Measurements from ENCODE around the gene TBC1D2.

The TBC1D2 gene

GRCh38 chr9:98247831-98248657 is 7.4 kb downstream of the TBC1D2 start:
- no peak overlapping the region for H2BK15ac ChIP-seq (replicated peaks; ENCODE audit: low read depth)
- no peak for DNase-seq
- H4K5ac ChIP-seq (ENCODE audit: low read length), result no peak overlapping the region
- H3K79me1 ChIP-seq (ENCODE audit: low read length), result peaks cover 19% of the 10 kb centered on the region
- no peak overlapping the region for H4K8ac ChIP-seq (ENCODE audit: low read depth, low read length)
- no peak overlapping the region for H2AK5ac ChIP-seq (ENCODE audit: low read length)
- no peak overlapping the region for H3K18ac ChIP-seq (ENCODE audit: low read length)
- no peak overlapping the region for H2BK120ac ChIP-seq (ENCODE audit: low read depth, low read length)
- H3K9ac ChIP-seq (ENCODE audit: low read length), result no peak overlapping the region
- H3K27ac ChIP-seq (ENCODE audit: low read depth, low read length), result no peak overlapping the region
- H3K4me3 ChIP-seq (ENCODE audit: low read length), result no peak overlapping the region
- no peak overlapping the region for H3K4ac ChIP-seq (ENCODE audit: low read depth, low read length)
- peaks cover 2% of the 10 kb centered on the region for H3K36me3 ChIP-seq (ENCODE audit: control insufficient read depth, insufficient read depth, low read length)
- no peaks in the 10 kb centered on the region for H3K27me3 ChIP-seq (ENCODE audit: insufficient read depth, low read length, poor library complexity)
- peaks cover 24% of the 10 kb centered on the region for H3K79me2 ChIP-seq (ENCODE audit: control insufficient read depth, insufficient read depth, low read length)
- peaks cover 3% of the 10 kb centered on the region for H3K4me1 ChIP-seq (ENCODE audit: control insufficient read depth, low read depth, low read length)
- no peak overlapping the region for H2BK5ac ChIP-seq (ENCODE audit: low read length)
- no peak overlapping the region for H3K56ac ChIP-seq (ENCODE audit: low read length)
- no CpG with 5 or more reads among the region's 8 CpGs for WGBS (ENCODE audit: extremely low coverage, insufficient coverage, low lambda C conversion rate)
- H3K4me2 ChIP-seq (ENCODE audit: low read length), result no peak overlapping the region
- H3K23ac ChIP-seq (ENCODE audit: low read length), result no peak overlapping the region

- H4K5ac ChIP-seq (ENCODE audit: low read length), result no peak overlapping the region
- H2AK5ac ChIP-seq (ENCODE audit: low read length), result no peak overlapping the region
- H3K27me3 ChIP-seq (ENCODE audit: insufficient read depth, low read length, poor library complexity), result no peaks in the 10 kb centered on the region
- H3K18ac ChIP-seq (ENCODE audit: low read length), result no peak overlapping the region
- peaks cover 1% of the 10 kb centered on the region for H3K36me3 ChIP-seq (ENCODE audit: control insufficient read depth, insufficient read depth, low read length)
- H3K9ac ChIP-seq (ENCODE audit: low read length), result no peak overlapping the region
- no peak overlapping the region for H3K4me2 ChIP-seq (ENCODE audit: low read length)
- no peak overlapping the region for H3K4me3 ChIP-seq (ENCODE audit: low read length)
- H3K23ac ChIP-seq (ENCODE audit: low read length), result no peak overlapping the region
- H3K27ac ChIP-seq (ENCODE audit: low read depth, low read length), result no peak overlapping the region
- no peak overlapping the region for H2BK5ac ChIP-seq (ENCODE audit: low read length)
- no peak overlapping the region for H4K8ac ChIP-seq (ENCODE audit: low read depth, low read length)
- no peak for DNase-seq
- no peaks in the 10 kb centered on the region for H3K79me1 ChIP-seq (ENCODE audit: low read length)
- WGBS (ENCODE audit: extremely low coverage, insufficient coverage, low lambda C conversion rate), result no CpG with 5 or more reads among the region's 3 CpGs
- H3K4me1 ChIP-seq (ENCODE audit: control insufficient read depth, low read depth, low read length), result peaks cover 2% of the 10 kb centered on the region
- H3K4ac ChIP-seq (ENCODE audit: low read depth, low read length), result no peak overlapping the region
- H2BK120ac ChIP-seq (ENCODE audit: low read depth, low read length), result no peak overlapping the region
- H3K56ac ChIP-seq (ENCODE audit: low read length), result no peak overlapping the region
- no peak overlapping the region for H2BK15ac ChIP-seq (replicated peaks; ENCODE audit: low read depth)
- H3K79me2 ChIP-seq (ENCODE audit: control insufficient read depth, insufficient read depth, low read length), result peaks cover 2% of the 10 kb centered on the region
Observed at GRCh38 chr9:98242426-98242825, 13.0 kb downstream of the TBC1D2 start.

- H3K4me2 ChIP-seq (ENCODE audit: low read length), result no peak overlapping the region
- WGBS (ENCODE audit: extremely low coverage, insufficient coverage, low lambda C conversion rate), result no CpG with 5 or more reads among the region's 8 CpGs
- no peaks in the 10 kb centered on the region for H3K27me3 ChIP-seq (ENCODE audit: insufficient read depth, low read length, poor library complexity)
- H3K18ac ChIP-seq (ENCODE audit: low read length), result no peak overlapping the region
- H3K4ac ChIP-seq (ENCODE audit: low read depth, low read length), result no peak overlapping the region
- H2BK5ac ChIP-seq (ENCODE audit: low read length), result no peak overlapping the region
- peaks cover 1% of the 10 kb centered on the region for H3K4me1 ChIP-seq (ENCODE audit: control insufficient read depth, low read depth, low read length)
- H2AK5ac ChIP-seq (ENCODE audit: low read length), result no peak overlapping the region
- no peak overlapping the region for H3K56ac ChIP-seq (ENCODE audit: low read length)
- H3K9ac ChIP-seq (ENCODE audit: low read length), result no peak overlapping the region
- no peak overlapping the region for H2BK120ac ChIP-seq (ENCODE audit: low read depth, low read length)
- H3K79me2 ChIP-seq (ENCODE audit: control insufficient read depth, insufficient read depth, low read length), result peaks cover 2% of the 10 kb centered on the region
- H3K23ac ChIP-seq (ENCODE audit: low read length), result no peak overlapping the region
- H4K8ac ChIP-seq (ENCODE audit: low read depth, low read length), result no peak overlapping the region
- H3K79me1 ChIP-seq (ENCODE audit: low read length), result no peaks in the 10 kb centered on the region
- peaks cover 1% of the 10 kb centered on the region for H3K36me3 ChIP-seq (ENCODE audit: control insufficient read depth, insufficient read depth, low read length)
- H4K5ac ChIP-seq (ENCODE audit: low read length), result no peak overlapping the region
- no peak overlapping the region for H2BK15ac ChIP-seq (replicated peaks; ENCODE audit: low read depth)
- no peak overlapping the region for H3K27ac ChIP-seq (ENCODE audit: low read depth, low read length)
- H3K4me3 ChIP-seq (ENCODE audit: low read length), result no peak overlapping the region
- DNase-seq, result peak; percentile 72
Observed at GRCh38 chr9:98241357-98242300, 13.8 kb downstream of the TBC1D2 start.

- Histone ChIP-seq H3K79me1 (ENCODE audit: low read length) (no peaks in the 10 kb centered on the region), H3K9ac (ENCODE audit: low read length) (no peak overlapping the region), H2BK15ac (replicated peaks; ENCODE audit: low read depth) (no peak overlapping the region), H3K27me3 (ENCODE audit: insufficient read depth, low read length, poor library complexity) (no peaks in the 10 kb centered on the region), H2BK120ac (ENCODE audit: low read depth, low read length) (no peak overlapping the region), H3K4ac (ENCODE audit: low read depth, low read length) (no peak overlapping the region), H3K27ac (ENCODE audit: low read depth, low read length) (no peak overlapping the region), H3K79me2 (ENCODE audit: control insufficient read depth, insufficient read depth, low read length) (no peaks in the 10 kb centered on the region), H2BK5ac (ENCODE audit: low read length) (no peak overlapping the region), H4K8ac (ENCODE audit: low read depth, low read length) (no peak overlapping the region), H3K4me1 (ENCODE audit: control insufficient read depth, low read depth, low read length) (no peaks in the 10 kb centered on the region), H3K56ac (ENCODE audit: low read length) (no peak overlapping the region), H3K18ac (ENCODE audit: low read length) (no peak overlapping the region), H4K5ac (ENCODE audit: low read length) (no peak overlapping the region), H3K4me3 (ENCODE audit: low read length) (no peak overlapping the region), H3K4me2 (ENCODE audit: low read length) (no peak overlapping the region), H3K23ac (ENCODE audit: low read length) (no peak overlapping the region), H2AK5ac (ENCODE audit: low read length) (no peak overlapping the region), H3K36me3 (ENCODE audit: control insufficient read depth, insufficient read depth, low read length) (peaks cover 1% of the 10 kb centered on the region)
- no peak for DNase-seq
- WGBS (ENCODE audit: extremely low coverage, insufficient coverage, low lambda C conversion rate), result no CpG with 5 or more reads among the region's 3 CpGs
Observed at GRCh38 chr9:98240475-98240874, 15.0 kb downstream of the TBC1D2 start.

GRCh38 chr9:98236901-98237487 is 18.5 kb downstream of the TBC1D2 start:
- Histone ChIP-seq H3K27ac (ENCODE audit: low read depth, low read length) (no peak overlapping the region), H2AK5ac (ENCODE audit: low read length) (no peak overlapping the region), H3K18ac (ENCODE audit: low read length) (no peak overlapping the region), H3K79me1 (ENCODE audit: low read length) (no peaks in the 10 kb centered on the region), H2BK5ac (ENCODE audit: low read length) (no peak overlapping the region), H3K23ac (ENCODE audit: low read length) (no peak overlapping the region), H3K36me3 (ENCODE audit: control insufficient read depth, insufficient read depth, low read length) (peaks cover 5% of the 10 kb centered on the region), H3K4me2 (ENCODE audit: low read length) (no peak overlapping the region), H3K9ac (ENCODE audit: low read length) (no peak overlapping the region), H4K8ac (ENCODE audit: low read depth, low read length) (no peak overlapping the region), H3K79me2 (ENCODE audit: control insufficient read depth, insufficient read depth, low read length) (no peaks in the 10 kb centered on the region), H3K4ac (ENCODE audit: low read depth, low read length) (no peak overlapping the region), H3K4me3 (ENCODE audit: low read length) (no peak overlapping the region), H4K5ac (ENCODE audit: low read length) (no peak overlapping the region), H3K56ac (ENCODE audit: low read length) (no peak overlapping the region), H2BK120ac (ENCODE audit: low read depth, low read length) (no peak overlapping the region), H3K4me1 (ENCODE audit: control insufficient read depth, low read depth, low read length) (no peaks in the 10 kb centered on the region), H2BK15ac (replicated peaks; ENCODE audit: low read depth) (no peak overlapping the region), H3K27me3 (ENCODE audit: insufficient read depth, low read length, poor library complexity) (no peaks in the 10 kb centered on the region)
- no peak for DNase-seq
- WGBS (ENCODE audit: extremely low coverage, insufficient coverage, low lambda C conversion rate), result no CpG with 5 or more reads among the region's 8 CpGs

Measured in mesendoderm (in vitro differentiated cells).